GM18526 (cell line): ENCODE data around the gene TMEM183A.

Experiments used
- POLR2A ChIP-seq: IDR thresholded peaks from 3 replicates; pipeline ENCODE4 v1.6.1; 2011; ENCODE audit not compliant: insufficient read length; ENCODE audit errors: extremely low read depth

Gene TMEM183A

DNA sequence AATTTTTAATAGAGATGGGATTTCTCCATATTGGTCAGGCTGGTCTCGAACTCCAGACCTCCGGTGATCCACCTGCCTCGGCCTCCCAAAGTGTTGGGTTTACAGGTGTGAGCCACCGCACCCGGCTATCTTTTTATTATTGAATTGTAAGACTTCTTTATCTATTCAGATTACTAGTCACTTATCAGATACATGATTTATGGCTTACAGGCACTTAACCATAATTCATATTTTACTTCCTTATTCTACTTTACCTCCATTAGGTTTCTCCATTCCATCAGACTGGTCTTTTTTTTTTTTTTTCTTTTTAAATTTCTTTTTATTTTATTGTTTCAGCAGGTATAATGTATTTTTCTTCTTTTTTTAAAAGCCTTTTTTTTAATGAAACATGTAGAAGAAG lies 4.4 kb downstream of the TMEM183A start:
- TF ChIP-seq POLR2A: no peak

- no peak for TF ChIP-seq POLR2A
Measured at GRCh38 chr1:203017061-203017460, 9.9 kb downstream of the TMEM183A start.

GRCh38 chr1:203017692-203018091 lies 10.5 kb downstream of the TMEM183A start:
- no peak for TF ChIP-seq POLR2A

GRCh38 chr1:203025686-203026030 lies 18.5 kb downstream of the TMEM183A start:
- no peak for TF ChIP-seq POLR2A

- TF ChIP-seq POLR2A: peak; percentile 19
Measured at GRCh38 chr1:203026031-203026665, 19.0 kb downstream of the TMEM183A start, which contains the start of gene PPFIA4. Gene PPFIA4 (plus strand): TSS chr1:203026491. CDS start chr1:203039009, 12,518 bp downstream.

GRCh38 chr1:203026666-203027663 lies 19.8 kb downstream of the TMEM183A start:
- TF ChIP-seq POLR2A: no peak

GRCh38 chr1:203028067-203028783 lies 21.1 kb downstream of the TMEM183A start:
- no peak for TF ChIP-seq POLR2A

- no peak for TF ChIP-seq POLR2A
Measured at GRCh38 chr1:203028784-203029553, 21.8 kb downstream of the TMEM183A start.

- no peak for TF ChIP-seq POLR2A
Measured at GRCh38 chr1:203031467-203031866, 24.3 kb downstream of the TMEM183A start.

- no peak for TF ChIP-seq POLR2A
Measured at GRCh38 chr1:203033287-203033686, 26.1 kb downstream of the TMEM183A start.

DNA sequence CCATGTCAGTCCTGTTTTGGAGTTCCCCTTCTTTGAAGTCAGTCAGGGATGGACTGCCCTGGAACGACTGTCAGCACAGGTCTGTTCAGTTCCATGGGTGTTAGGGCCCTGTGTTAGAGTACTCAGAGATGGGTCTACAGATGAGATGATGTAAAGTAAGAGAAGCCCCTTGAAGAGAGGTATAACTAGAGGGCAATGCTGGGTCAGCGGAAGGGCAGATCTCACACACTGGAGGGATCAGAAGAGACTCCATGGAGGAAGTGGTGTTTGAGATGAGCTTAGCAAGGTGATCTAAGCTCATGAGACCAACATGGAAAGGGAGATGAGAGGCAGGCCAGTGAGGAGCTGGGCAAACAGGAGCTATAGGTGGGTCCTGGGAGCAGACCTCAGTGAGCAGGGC lies 26.7 kb downstream of the TMEM183A start:
- TF ChIP-seq POLR2A: no peak

GRCh38 chr1:203034422-203035110 lies 27.4 kb downstream of the TMEM183A start:
- no peak for TF ChIP-seq POLR2A

GRCh38 chr1:203035111-203036000 lies 28.2 kb downstream of the TMEM183A start:
- no peak for TF ChIP-seq POLR2A
